ENCODE measurements around the gene MPP1. TPM values are rescaled to one million over a fixed set of nuclear protein-coding genes. Genes with fewer than 3 reads are reported as not detected.

Gene MPP1
- total and polyA plus RNA-seq, 9 of the 15 experiments (the other 6 are each of a cell fraction or from before 2014, with no cell fraction given): 227 to 395 (median 283) TPM

GRCh38 chrX:154751669-154752271, 53.5 kb downstream of the MPP1 start (continued):
- TF ChIP-seq TOE1 (IDR thresholded peaks at IDR 0.05; ENCODE audit: borderline replicate concordance) (no peak), TOE1 (CRISPR knock-in tag; IDR thresholded peaks at IDR 0.05; ENCODE audit: borderline replicate concordance, low read depth) (no peak), NR2C2 (CRISPR knock-in tag; IDR thresholded peaks at IDR 0.05) (0 out of 2 replicates have a peak, but pooled peaks have one; percentile 14), NR2C2 (tag; IDR thresholded peaks at IDR 0.05) (peak; percentile 7; the same call in 1 of the 2 replicates), RBM25 (IDR thresholded peaks at IDR 0.05; ENCODE audit: low read depth, low read length, severe bottlenecking) (no peak), ETV5 (CRISPR knock-in tag; IDR thresholded peaks at IDR 0.05; ENCODE audit: low read depth) (no peak; the same call in 1 of the 2 replicates), TEAD1 (CRISPR knock-in tag; IDR thresholded peaks at IDR 0.05) (no peak), CHD4 (IDR thresholded peaks at IDR 0.05; ENCODE audit: insufficient read depth, insufficient replicate concordance, low read depth, low read length, poor library complexity, severe bottlenecking) (no peak), ZNF592 (IDR thresholded peaks at IDR 0.05) (peak; percentile 73)
- TF ChIP-seq, protein P1, sequence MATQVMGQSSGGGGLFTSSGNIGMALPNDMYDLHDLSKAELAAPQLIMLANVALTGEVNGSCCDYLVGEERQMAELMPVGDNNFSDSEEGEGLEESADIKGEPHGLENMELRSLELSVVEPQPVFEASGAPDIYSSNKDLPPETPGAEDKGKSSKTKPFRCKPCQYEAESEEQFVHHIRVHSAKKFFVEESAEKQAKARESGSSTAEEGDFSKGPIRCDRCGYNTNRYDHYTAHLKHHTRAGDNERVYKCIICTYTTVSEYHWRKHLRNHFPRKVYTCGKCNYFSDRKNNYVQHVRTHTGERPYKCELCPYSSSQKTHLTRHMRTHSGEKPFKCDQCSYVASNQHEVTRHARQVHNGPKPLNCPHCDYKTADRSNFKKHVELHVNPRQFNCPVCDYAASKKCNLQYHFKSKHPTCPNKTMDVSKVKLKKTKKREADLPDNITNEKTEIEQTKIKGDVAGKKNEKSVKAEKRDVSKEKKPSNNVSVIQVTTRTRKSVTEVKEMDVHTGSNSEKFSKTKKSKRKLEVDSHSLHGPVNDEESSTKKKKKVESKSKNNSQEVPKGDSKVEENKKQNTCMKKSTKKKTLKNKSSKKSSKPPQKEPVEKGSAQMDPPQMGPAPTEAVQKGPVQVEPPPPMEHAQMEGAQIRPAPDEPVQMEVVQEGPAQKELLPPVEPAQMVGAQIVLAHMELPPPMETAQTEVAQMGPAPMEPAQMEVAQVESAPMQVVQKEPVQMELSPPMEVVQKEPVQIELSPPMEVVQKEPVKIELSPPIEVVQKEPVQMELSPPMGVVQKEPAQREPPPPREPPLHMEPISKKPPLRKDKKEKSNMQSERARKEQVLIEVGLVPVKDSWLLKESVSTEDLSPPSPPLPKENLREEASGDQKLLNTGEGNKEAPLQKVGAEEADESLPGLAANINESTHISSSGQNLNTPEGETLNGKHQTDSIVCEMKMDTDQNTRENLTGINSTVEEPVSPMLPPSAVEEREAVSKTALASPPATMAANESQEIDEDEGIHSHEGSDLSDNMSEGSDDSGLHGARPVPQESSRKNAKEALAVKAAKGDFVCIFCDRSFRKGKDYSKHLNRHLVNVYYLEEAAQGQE (IDR thresholded peaks at IDR 0.05; ENCODE audit: borderline replicate concordance): 0 out of 2 replicates have a peak, but pooled peaks have one; percentile 5
- TF ChIP-seq, protein P1 (CRISPR knock-in tag; IDR thresholded peaks at IDR 0.05; ENCODE audit: low read depth): no peak
